CD14-positive monocyte (primary cell): ENCODE data around the gene MRPS34. TPM values are rescaled to one million over a fixed set of nuclear protein-coding genes. Genes with fewer than 3 reads are reported as not detected.

ENCODE experiments used
- DNase-seq, 3 donors: peaks; one replicate each; pipeline ENCODE4 v3.0.0-alpha.2; 2011 to 2022
- H2AFZ ChIP-seq: 2 replicates; pipeline ENCODE4 v1.6.0; 2012; ENCODE audit warnings: mild to moderate bottlenecking, low read depth, low read length, inconsistent platforms; ENCODE audit not compliant: insufficient read depth, poor library complexity, severe bottlenecking
- H3K27ac ChIP-seq, 2 donors: 1 replicate in 1 of 2; 2 replicates in 1 of 2; pipeline ENCODE4 v1.5.1; 2012 to 2013; ENCODE audit warnings: low read length in 2 of 2, control low read depth in 1 of 2, inconsistent platforms in 1 of 2, low read depth in 1 of 2, mild to moderate bottlenecking in 1 of 2
- H3K27me3 ChIP-seq, 2 donors: one replicate each; pipeline versions ENCODE4 v1.6.0 to v1.6.1; 2011 to 2013; ENCODE audit warnings: low read length in 2 of 2; ENCODE audit not compliant: control insufficient read depth in 2 of 2, insufficient read depth in 2 of 2
- H3K36me3 ChIP-seq, 2 donors: replicated peaks in 1 of 2; 1 replicate in 1 of 2; 2 replicates in 1 of 2; pipeline versions ENCODE4 v1.5.1 to v1.6.1; 2012 to 2013; ENCODE audit warnings: low read length in 2 of 2, control low read depth in 1 of 2, inconsistent platforms in 1 of 2, mild to moderate bottlenecking in 1 of 2; ENCODE audit not compliant: insufficient read depth in 2 of 2, control insufficient read depth in 1 of 2
- H3K4me1 ChIP-seq, 2 donors: 1 replicate in 1 of 2; 2 replicates in 1 of 2; pipeline versions ENCODE4 v1.5.1 to v1.6.1; 2012 to 2013; ENCODE audit warnings: low read length in 2 of 2, control low read depth in 1 of 2, inconsistent platforms in 1 of 2, mild to moderate bottlenecking in 1 of 2, moderate library complexity in 1 of 2; ENCODE audit not compliant: insufficient read depth in 2 of 2, control insufficient read depth in 1 of 2
- H3K4me2 ChIP-seq: replicated peaks from 2 replicates; pipeline ENCODE3; 2012; ENCODE audit warnings: low read length, moderate library complexity, mild to moderate bottlenecking; ENCODE audit not compliant: poor library complexity, severe bottlenecking; ENCODE audit errors: extremely low read depth
- H3K4me3 ChIP-seq, 3 experiments: fragments of 200-600 bp in 1 of 3; sonication (generic) in 1 of 3; replicated peaks in 1 of 3; 1 replicate in 2 of 3; 2 replicates in 1 of 3; pipeline ENCODE4 v1.5.1; 2011 to 2013; ENCODE audit warnings: low read length in 3 of 3, mild to moderate bottlenecking in 3 of 3, control low read depth in 2 of 3, low read depth in 2 of 3, inconsistent platforms in 1 of 3, moderate library complexity in 1 of 3
- H3K79me2 ChIP-seq: 2 replicates; pipeline ENCODE4 v1.6.0; 2012; ENCODE audit warnings: mild to moderate bottlenecking, control low read depth, inconsistent platforms, low read length, moderate library complexity; ENCODE audit not compliant: insufficient read depth
- H3K9ac ChIP-seq: 2 replicates; pipeline ENCODE4 v1.6.0; 2017; ENCODE audit warnings: low read length, mild to moderate bottlenecking; ENCODE audit not compliant: insufficient read depth, poor library complexity, severe bottlenecking
- H3K9me3 ChIP-seq, 2 donors: replicated peaks in 1 of 2; 1 replicate in 1 of 2; 2 replicates in 1 of 2; pipeline versions ENCODE4 v1.5.1 to v1.6.1; 2012 to 2013; ENCODE audit warnings: low read length in 2 of 2, control low read depth in 1 of 2; ENCODE audit not compliant: control insufficient read depth in 1 of 2, insufficient read depth in 1 of 2
- H4K20me1 ChIP-seq: 2 replicates; pipeline ENCODE4 v1.6.0; 2012; ENCODE audit warnings: mild to moderate bottlenecking, low read length, control low read depth, moderate library complexity; ENCODE audit not compliant: insufficient read depth
- H3K27ac Mint-ChIP-seq, 7 donors: one replicate each; pipeline ENCODE4 v1.8.0; 2020; ENCODE audit warnings: mild to moderate bottlenecking in 7 of 7, mixed read lengths in 7 of 7, moderate library complexity in 6 of 7, inconsistent platforms in 2 of 7
- H3K27me3 Mint-ChIP-seq, 3 donors: one replicate each; pipeline ENCODE4 v1.8.0; 2021 to 2022; ENCODE audit warnings: low read depth in 3 of 3, mild to moderate bottlenecking in 3 of 3, mixed read lengths in 3 of 3, moderate library complexity in 3 of 3, inconsistent platforms in 1 of 3
- H3K36me3 Mint-ChIP-seq, 2 donors: one replicate each; pipeline ENCODE4 v1.8.0; 2020; ENCODE audit warnings: mixed read lengths in 2 of 2, inconsistent platforms in 1 of 2, mild to moderate bottlenecking in 1 of 2
- H3K4me1 Mint-ChIP-seq: one replicate; pipeline ENCODE4 v1.8.0; 2020; ENCODE audit warnings: mild to moderate bottlenecking, mixed read lengths
- H3K4me3 Mint-ChIP-seq, 2 donors: one replicate each; pipeline ENCODE4 v1.8.0; 2020; ENCODE audit warnings: mild to moderate bottlenecking in 2 of 2, mixed read lengths in 2 of 2, moderate library complexity in 1 of 2
- H3K9me3 Mint-ChIP-seq, 7 donors: one replicate each; pipeline ENCODE4 v1.8.0; 2020 to 2022; ENCODE audit warnings: mixed read lengths in 7 of 7, mild to moderate bottlenecking in 6 of 7, moderate library complexity in 6 of 7, inconsistent platforms in 2 of 7
- CTCF ChIP-seq: fragments of 200-600 bp; IDR thresholded peaks from one replicate; pipeline ENCODE4 v1.8.0; 2022; ENCODE audit warnings: antibody characterized with exemption, mild to moderate bottlenecking
- WGBS: methylation state at CpG from one replicate; pipeline ENCODE4 v1.1.5; 2013; ENCODE audit warnings: missing lambda C conversion rate; ENCODE audit not compliant: insufficient coverage; 5-methylcytosine and 5-hydroxymethylcytosine counted together
- intact Hi-C, 2 donors: fragments of 100-400 bp; cut with micrococcal nuclease; formaldehyde crosslinking; loops; one replicate each; pipeline versions ENCODE4 v1.15.0 to v1.15.1; 2023
- polyA plus RNA-seq, 3 donors: library from polyadenylated mRNA; depleted of rRNA in 1 of 3; unstranded in 2 of 3; stranded (reverse) in 1 of 3; fragments of 300-500 nt in 2 of 3; fragments of >200 nt in 1 of 3; fragmentation: Illumina TruSeq in 2 of 3; gene quantifications; 1 replicate in 2 of 3; 2 replicates in 1 of 3; pipeline ENCODE4 v1.2.3, GENCODE V29; 2012 to 2021

The MRPS34 gene
- polyA plus RNA-seq, 3 donors, result 34.5 to 137 (median 109) TPM

- H3K9ac ChIP-seq, result no peak overlapping the region
- WGBS, result 98% methylated on average over 18 of the region's 18 CpGs
- peaks cover 70 to 74% of the 10 kb centered on the region in 2 donors for H3K36me3 ChIP-seq
- peaks cover 66% of the 10 kb centered on the region for H4K20me1 ChIP-seq
- no peak for DNase-seq
- no peak overlapping the region for H3K4me3 ChIP-seq
- no peak for TF ChIP-seq CTCF
- Mint-ChIP-seq H3K9me3 (peaks cover 0 to 4% (median 0%) of the 10 kb centered on the region in 7 donors), H3K36me3 (peaks cover 60 to 81% of the 10 kb centered on the region in 2 donors), H3K27me3 (peaks cover 0 to 4% (median 0%) of the 10 kb centered on the region in 3 donors), H3K4me3 (no peak overlapping the region), H3K27ac (peak overlapping the region in 1 of 7 donors; percentile 36), H3K4me1 (peaks cover 15% of the 10 kb centered on the region)
- H3K79me2 ChIP-seq, result peaks cover 27% of the 10 kb centered on the region
- no peak overlapping the region for H2AFZ ChIP-seq
- no peaks in the 10 kb centered on the region for H3K9me3 ChIP-seq
- intact Hi-C loops, result loop anchor here in 1 of 2 donors (5.0 kb wide), 1 partner anchor 52 kb away; the partner anchor contains the start of gene JPT2
- no peak overlapping the region for H3K4me2 ChIP-seq
- peaks cover 17 to 18% of the 10 kb centered on the region in 2 donors for H3K4me1 ChIP-seq
- H3K27ac ChIP-seq, result no peak overlapping the region
- no peaks in the 10 kb centered on the region for H3K27me3 ChIP-seq
Measured at GRCh38 chr16:1729026-1729425, 43.9 kb downstream of the MRPS34 start.

GRCh38 chr16:1727651-1728624, 45.0 kb downstream of the MRPS34 start:
- peaks cover 60 to 63% of the 10 kb centered on the region in 2 donors for H3K36me3 ChIP-seq
- no peak overlapping the region for H2AFZ ChIP-seq
- intact Hi-C loops, result loop anchor here in 1 of 2 donors (5.0 kb wide), 1 partner anchor 51 kb away; the partner anchor contains the start of gene JPT2
- peaks cover 23 to 28% of the 10 kb centered on the region in 2 donors for H3K4me1 ChIP-seq
- H3K27ac ChIP-seq, result no peak overlapping the region
- no peak overlapping the region for H3K4me3 ChIP-seq
- WGBS, result 98% methylated on average over 37 of the region's 37 CpGs
- peaks cover 0 to 4% (median 0%) of the 10 kb centered on the region in 3 donors for H3K27me3 Mint-ChIP-seq
- peaks cover 25% of the 10 kb centered on the region for H3K4me1 Mint-ChIP-seq
- no peak overlapping the region for H3K4me3 Mint-ChIP-seq
- peaks cover 38% of the 10 kb centered on the region for H3K79me2 ChIP-seq
- peaks cover 53 to 70% of the 10 kb centered on the region in 2 donors for H3K36me3 Mint-ChIP-seq
- no peaks in the 10 kb centered on the region for H3K9me3 ChIP-seq
- H3K9ac ChIP-seq, result no peak overlapping the region
- H4K20me1 ChIP-seq, result peaks cover 66% of the 10 kb centered on the region
- H3K27me3 ChIP-seq, result no peaks in the 10 kb centered on the region
- H3K27ac Mint-ChIP-seq, result no peak overlapping the region
- no peak for TF ChIP-seq CTCF
- no peak overlapping the region for H3K4me2 ChIP-seq
- H3K9me3 Mint-ChIP-seq, result peaks cover 0 to 2% (median 0%) of the 10 kb centered on the region in 7 donors
- DNase-seq, result no peak
